SK-N-SH (cell line): Measurements from ENCODE around the gene ADAMTS6. TPM values are rescaled to one million over a fixed set of nuclear protein-coding genes. Genes with fewer than 3 reads are reported as not detected.

Source experiments
- CTCF ChIA-PET: fragments of 300-600, 350-600 bp; formaldehyde crosslinking; extraction: SDS; loops from one replicate; lab custom pipeline; 2021; lab: Yijun Ruan, JAX
- POLR2A ChIA-PET: fragments of 350-600 bp; sonication (Branson Sonifier 250); formaldehyde crosslinking; extraction: SDS; loops from one replicate; lab custom pipeline; 2020; ENCODE audit warnings: antibody characterized with exemption, inconsistent platforms; lab: Yijun Ruan, JAX
- DNase-seq: peaks from one replicate; pipeline ENCODE4 v3.0.0; 2012
- H2AFZ ChIP-seq: fragments of 200-600 bp; sonication (generic); 2 replicates; pipeline ENCODE4 v1.8.1; 2016; ENCODE audit warnings: antibody characterized with exemption, mild to moderate bottlenecking, low read depth
- H3F3A ChIP-seq: fragments of 200-600 bp; sonication (generic); replicated peaks from 2 replicates; pipeline ENCODE3; 2016; ENCODE audit warnings: antibody characterized with exemption, mild to moderate bottlenecking; ENCODE audit not compliant: insufficient read depth
- H3K27ac ChIP-seq, 2 experiments: fragments of 200-500 bp in 1 of 2; fragments of 200-600 bp in 1 of 2; sonication (Bioruptor generic) in 1 of 2; sonication (generic), shearing (Covaris generic) in 1 of 2; 2 replicates each; pipeline versions ENCODE4 v1.5.1 to v1.6.1; 2014 to 2016; ENCODE audit warnings: low read depth in 2 of 2, inconsistent platforms in 1 of 2, low read length in 1 of 2, mild to moderate bottlenecking in 1 of 2, mixed read lengths in 1 of 2
- H3K27me3 ChIP-seq: fragments of 200-600 bp; sonication (generic), shearing (Covaris generic); 2 replicates; pipeline ENCODE4 v1.6.1; 2016; ENCODE audit warnings: mixed run types; ENCODE audit not compliant: insufficient read depth
- H3K36me3 ChIP-seq, 2 experiments: fragments of 200-500 bp in 1 of 2; fragments of 200-600 bp in 1 of 2; sonication (Bioruptor generic) in 1 of 2; sonication (generic) in 1 of 2; replicated peaks in 1 of 2; 2 replicates each; pipeline versions ENCODE3 to v1.5.1; 2014 to 2016; ENCODE audit warnings: low read length in 1 of 2, mild to moderate bottlenecking in 1 of 2; ENCODE audit not compliant: insufficient read depth in 2 of 2, control insufficient read depth in 1 of 2
- H3K4me1 ChIP-seq, 2 experiments: fragments of 200-500 bp in 1 of 2; fragments of 200-600 bp in 1 of 2; sonication (Bioruptor generic) in 1 of 2; sonication (generic), shearing (Covaris generic) in 1 of 2; 2 replicates each; pipeline versions ENCODE4 v1.5.1 to v1.6.1; 2014 to 2016; ENCODE audit warnings: low read depth in 1 of 2, low read length in 1 of 2, mixed run types in 1 of 2; ENCODE audit not compliant: insufficient read depth in 2 of 2, control insufficient read depth in 1 of 2
- H3K4me2 ChIP-seq: fragments of 200-600 bp; sonication (generic), shearing (Covaris generic); 2 replicates; pipeline ENCODE4 v1.6.1; 2017; ENCODE audit warnings: mixed run types
- H3K4me3 ChIP-seq, 2 experiments: fragments of 200-500 bp in 1 of 2; fragments of 200-600 bp in 1 of 2; sonication (Bioruptor generic) in 1 of 2; sonication (generic), shearing (Covaris generic) in 1 of 2; 2 replicates each; pipeline versions ENCODE4 v1.5.1 to v1.8.1; 2014 to 2016; ENCODE audit warnings: low read depth in 2 of 2, inconsistent platforms in 1 of 2, low read length in 1 of 2, mild to moderate bottlenecking in 1 of 2, mixed read lengths in 1 of 2, moderate library complexity in 1 of 2
- H3K79me2 ChIP-seq: fragments of 200-600 bp; sonication (generic); 2 replicates; pipeline ENCODE4 v1.8.1; 2017; ENCODE audit warnings: mild to moderate bottlenecking; ENCODE audit not compliant: insufficient read depth
- H3K9ac ChIP-seq: fragments of 200-600 bp; sonication (generic); 2 replicates; pipeline ENCODE4 v1.6.1; 2017; ENCODE audit warnings: mixed run types
- H3K9me2 ChIP-seq: fragments of 200-600 bp; sonication (generic); 2 replicates; pipeline ENCODE4 v1.6.1; 2017; ENCODE audit warnings: mixed run types
- H3K9me3 ChIP-seq: fragments of 200-600 bp; sonication (generic); 2 replicates; pipeline ENCODE4 v1.6.1; 2017; ENCODE audit warnings: mixed run types, mild to moderate bottlenecking, moderate library complexity
- H4K20me1 ChIP-seq: fragments of 200-600 bp; sonication (generic); 2 replicates; pipeline ENCODE4 v1.6.1; 2017; ENCODE audit warnings: mild to moderate bottlenecking, mixed run types; ENCODE audit not compliant: insufficient read depth
- CHD2 ChIP-seq: fragments of 150-350 bp; IDR thresholded peaks from 2 replicates; pipeline ENCODE4 v1.6.1; 2018; ENCODE audit warnings: low read length; ENCODE audit not compliant: partially characterized antibody
- EZH2phosphoT487 ChIP-seq: fragments of 200-600 bp; sonication (generic); IDR thresholded peaks from 2 replicates; pipeline ENCODE4 v1.6.1; 2017; ENCODE audit warnings: low read depth, mixed run types, mild to moderate bottlenecking, antibody characterized with exemption, moderate library complexity, borderline replicate concordance
- GATA2 ChIP-seq: sonication (generic); formaldehyde crosslinking; IDR thresholded peaks from 2 replicates; pipeline ENCODE4 v1.5.0; 2020; ENCODE audit warnings: mild to moderate bottlenecking, missing genetic modification reagents
- IRF3 ChIP-seq: fragments of 150-350 bp; IDR thresholded peaks from 2 replicates; pipeline ENCODE4 v1.6.1; 2016; ENCODE audit warnings: mild to moderate bottlenecking, low read depth, low read length
- JUND ChIP-seq: IDR thresholded peaks from 2 replicates; pipeline ENCODE4 v1.4.0; 2012
- MAX ChIP-seq: IDR thresholded peaks from 2 replicates; pipeline ENCODE4 v1.4.0; 2012; ENCODE audit warnings: low read depth
- MEF2A ChIP-seq: IDR thresholded peaks from 2 replicates; pipeline ENCODE4 v1.4.0; 2012; ENCODE audit warnings: low read depth, borderline replicate concordance
- MXI1 ChIP-seq: IDR thresholded peaks from 2 replicates; pipeline ENCODE4 v1.6.1; 2012; ENCODE audit warnings: mild to moderate bottlenecking, low read depth, low read length, improper control_type of control experiment
- RAD21 ChIP-seq: IDR thresholded peaks from 2 replicates; pipeline ENCODE4 v1.6.1; 2012; ENCODE audit warnings: mild to moderate bottlenecking, low read length
- RCOR1 ChIP-seq: fragments of 150-350 bp; IDR thresholded peaks from 2 replicates; pipeline ENCODE4 v1.6.1; 2017; ENCODE audit warnings: antibody characterized with exemption, low read length
- REST ChIP-seq: IDR thresholded peaks from 2 replicates; pipeline ENCODE4 v1.6.1; 2012; ENCODE audit warnings: mild to moderate bottlenecking, low read depth, low read length, moderate library complexity
- SMC3 ChIP-seq: IDR thresholded peaks from 2 replicates; pipeline ENCODE4 v1.6.1; 2012; ENCODE audit warnings: low read depth, low read length, improper control_type of control experiment
- TAF1 ChIP-seq: IDR thresholded peaks from 2 replicates; pipeline ENCODE4 v1.6.1; 2012; ENCODE audit warnings: low read depth, mild to moderate bottlenecking, low read length, moderate library complexity, borderline replicate concordance
- TCF12 ChIP-seq: IDR thresholded peaks from 2 replicates; pipeline ENCODE4 v1.4.0; 2012
- TEAD4 ChIP-seq: IDR thresholded peaks from 2 replicates; pipeline ENCODE4 v1.4.0; 2012; ENCODE audit warnings: mild to moderate bottlenecking, borderline replicate concordance; ENCODE audit not compliant: insufficient read depth
- YY1 ChIP-seq: IDR thresholded peaks from 2 replicates; pipeline ENCODE4 v1.4.0; 2012; ENCODE audit warnings: low read depth, mild to moderate bottlenecking
- ZBTB33 ChIP-seq: IDR thresholded peaks from 2 replicates; pipeline ENCODE4 v1.4.0; 2012; ENCODE audit warnings: low read depth, borderline replicate concordance
- WGBS: methylation state at CpG from one replicate; pipeline ENCODE4 v1.1.6; 2017; ENCODE audit warnings: low lambda C conversion rate; 5-methylcytosine and 5-hydroxymethylcytosine counted together
- polyA plus RNA-seq, 3 experiments: library from polyadenylated mRNA; depleted of rRNA; stranded (reverse); fragments of >200 nt; gene quantifications; 2 replicates each; pipeline ENCODE4 v1.2.3, GENCODE V29; 2012

ADAMTS6 gene
- polyA plus RNA-seq, 1 of the 3 experiments (the other 2 are of a cell fraction): 15.0 TPM

GRCh38 chr5:65451436-65451835, 30.3 kb downstream of the ADAMTS6 start:
- POLR2A ChIA-PET: no interaction called here

GRCh38 chr5:65446682-65447081, 35.0 kb downstream of the ADAMTS6 start:
- Histone ChIP-seq H3K9me3 (no peaks in the 10 kb centered on the region), H4K20me1 (no peaks in the 10 kb centered on the region), H3K79me2 (peaks cover 28% of the 10 kb centered on the region), H3K27ac (no peak overlapping the region), H3K9ac (no peak overlapping the region), H3K27me3 (no peaks in the 10 kb centered on the region), H3K36me3 (peaks cover 10 to 82% of the 10 kb centered on the region in 2 experiments), H2AFZ (no peak overlapping the region), H3K4me1 (no peaks in the 10 kb centered on the region), H3K4me3 (no peak overlapping the region), H3F3A (peaks cover 22% of the 10 kb centered on the region), H3K4me2 (no peak overlapping the region), H3K9me2 (no peaks in the 10 kb centered on the region)
- ChIA-PET POLR2A (no interaction called here), CTCF (no interaction called here)
- DNase-seq: no peak
- WGBS: 83% methylated on average over 2 of the region's 2 CpGs
- no peak for TF ChIP-seq EZH2phosphoT487
- no peak for TF ChIP-seq REST
- no peak for TF ChIP-seq TEAD4
- TF ChIP-seq MXI1: no peak
- no peak for TF ChIP-seq JUND
- TF ChIP-seq IRF3: no peak

More at GRCh38 chr5:65451436-65451835, 30.3 kb downstream of the ADAMTS6 start:
- no peak overlapping the region for H2AFZ ChIP-seq
- no peaks in the 10 kb centered on the region for H3K27me3 ChIP-seq
- peaks cover 27% of the 10 kb centered on the region for H3F3A ChIP-seq
- H3K79me2 ChIP-seq: peaks cover 36% of the 10 kb centered on the region
- CTCF ChIA-PET: interaction anchor here (0.6 kb wide), 1 partner anchor 642 kb away, joined by 3 read pairs; no protein-coding TSS in a partner anchor
- no peak overlapping the region for H3K4me2 ChIP-seq
- no peaks in the 10 kb centered on the region for H3K4me1 ChIP-seq
- H3K9ac ChIP-seq: no peak overlapping the region
- no peaks in the 10 kb centered on the region for H4K20me1 ChIP-seq
- 88% methylated on average over 2 of the region's 2 CpGs for WGBS
- no peak overlapping the region for H3K4me3 ChIP-seq
- TF ChIP-seq TCF12 (no peak), SMC3 (no peak), MEF2A (no peak), CHD2 (no peak), RAD21 (no peak), EZH2phosphoT487 (no peak), GATA2 (CRISPR knock-in tag) (no peak), TAF1 (no peak), YY1 (no peak), ZBTB33 (no peak), RCOR1 (no peak), MAX (no peak), IRF3 (no peak), TEAD4 (no peak)
- H3K27ac ChIP-seq: no peak overlapping the region
- DNase-seq: no peak
- no peaks in the 10 kb centered on the region for H3K9me3 ChIP-seq
- H3K9me2 ChIP-seq: no peaks in the 10 kb centered on the region
- peaks cover 22 to 85% of the 10 kb centered on the region in 2 experiments for H3K36me3 ChIP-seq
